Activated naive CD8-positive, alpha-beta T cell (primary cell): ENCODE data around the gene ZNF275.
A peak's percentile ranks its signal among the peaks of the same experiment; 100 is the strongest.

Source experiments
- H3K27ac Mint-ChIP-seq: one replicate; pipeline ENCODE4 v1.8.0; 2021; ENCODE audit warnings: mixed read lengths
- H3K27me3 Mint-ChIP-seq: one replicate; pipeline ENCODE4 v1.8.0; 2021; ENCODE audit warnings: mixed read lengths
- H3K36me3 Mint-ChIP-seq: one replicate; pipeline ENCODE4 v1.8.0; 2021; ENCODE audit warnings: mixed read lengths
- H3K4me1 Mint-ChIP-seq: one replicate; pipeline ENCODE4 v1.8.0; 2021; ENCODE audit warnings: low read depth, mixed read lengths
- H3K4me3 Mint-ChIP-seq: one replicate; pipeline ENCODE4 v1.8.0; 2021; ENCODE audit warnings: mild to moderate bottlenecking, mixed read lengths
- H3K9me3 Mint-ChIP-seq: one replicate; pipeline ENCODE4 v1.8.0; 2021; ENCODE audit warnings: low read depth, mixed read lengths

The ZNF275 gene

GRCh38 chrX:153336988-153337387 lies 3.0 kb downstream of the ZNF275 start:
- Mint-ChIP-seq H3K27ac (peak overlapping the region; percentile 85), H3K27me3 (no peaks in the 10 kb centered on the region), H3K4me1 (peaks cover 66% of the 10 kb centered on the region), H3K4me3 (peak overlapping the region; percentile 10), H3K36me3 (peaks cover 17% of the 10 kb centered on the region), H3K9me3 (peaks cover 10% of the 10 kb centered on the region)

- Mint-ChIP-seq H3K4me3 (peak overlapping the region; percentile 46), H3K4me1 (peaks cover 81% of the 10 kb centered on the region), H3K27ac (peak overlapping the region; percentile 66), H3K9me3 (peaks cover 10% of the 10 kb centered on the region), H3K36me3 (peaks cover 22% of the 10 kb centered on the region), H3K27me3 (no peaks in the 10 kb centered on the region)
These were observed 4.9 kb downstream of the ZNF275 start for GRCh38 chrX:153338836-153339235.

GRCh38 chrX:153339662-153340061 lies 5.7 kb downstream of the ZNF275 start:
- Mint-ChIP-seq H3K27me3 (no peaks in the 10 kb centered on the region), H3K4me1 (peaks cover 86% of the 10 kb centered on the region), H3K36me3 (peaks cover 22% of the 10 kb centered on the region), H3K27ac (no peak overlapping the region), H3K9me3 (peaks cover 10% of the 10 kb centered on the region), H3K4me3 (no peak overlapping the region)

GRCh38 chrX:153340111-153340510 lies 6.2 kb downstream of the ZNF275 start:
- H3K27me3 Mint-ChIP-seq, result no peaks in the 10 kb centered on the region
- peaks cover 88% of the 10 kb centered on the region for H3K4me1 Mint-ChIP-seq
- H3K36me3 Mint-ChIP-seq, result peaks cover 22% of the 10 kb centered on the region
- H3K4me3 Mint-ChIP-seq, result no peak overlapping the region
- peaks cover 10% of the 10 kb centered on the region for H3K9me3 Mint-ChIP-seq
- peak overlapping the region; percentile 28 for H3K27ac Mint-ChIP-seq

- peaks cover 10% of the 10 kb centered on the region for H3K9me3 Mint-ChIP-seq
- peak overlapping the region; percentile 95 for H3K27ac Mint-ChIP-seq
- peaks cover 63% of the 10 kb centered on the region for H3K4me1 Mint-ChIP-seq
- peaks cover 22% of the 10 kb centered on the region for H3K36me3 Mint-ChIP-seq
- H3K4me3 Mint-ChIP-seq, result peak overlapping the region; percentile 70
- H3K27me3 Mint-ChIP-seq, result no peaks in the 10 kb centered on the region
These were observed 9.0 kb downstream of the ZNF275 start for GRCh38 chrX:153342762-153343558.

- H3K4me3 Mint-ChIP-seq, result peak overlapping the region; percentile 70
- H3K9me3 Mint-ChIP-seq, result peaks cover 10% of the 10 kb centered on the region
- no peaks in the 10 kb centered on the region for H3K27me3 Mint-ChIP-seq
- H3K27ac Mint-ChIP-seq, result peak overlapping the region; percentile 95
- H3K4me1 Mint-ChIP-seq, result peaks cover 56% of the 10 kb centered on the region
- H3K36me3 Mint-ChIP-seq, result peaks cover 22% of the 10 kb centered on the region
These were observed 9.7 kb downstream of the ZNF275 start for GRCh38 chrX:153343674-153344073.

GRCh38 chrX:153347530-153347929 lies 13.6 kb downstream of the ZNF275 start:
- H3K9me3 Mint-ChIP-seq, result no peaks in the 10 kb centered on the region
- H3K4me3 Mint-ChIP-seq, result no peak overlapping the region
- H3K27ac Mint-ChIP-seq, result no peak overlapping the region
- H3K27me3 Mint-ChIP-seq, result no peaks in the 10 kb centered on the region
- H3K4me1 Mint-ChIP-seq, result peaks cover 32% of the 10 kb centered on the region
- peaks cover 4% of the 10 kb centered on the region for H3K36me3 Mint-ChIP-seq

- Mint-ChIP-seq H3K36me3 (peaks cover 5% of the 10 kb centered on the region), H3K4me3 (no peak overlapping the region), H3K27ac (no peak overlapping the region), H3K27me3 (no peaks in the 10 kb centered on the region), H3K4me1 (peaks cover 24% of the 10 kb centered on the region), H3K9me3 (no peaks in the 10 kb centered on the region)
These were observed 14.5 kb downstream of the ZNF275 start for GRCh38 chrX:153348421-153348820.

- Mint-ChIP-seq H3K27ac (no peak overlapping the region), H3K27me3 (no peaks in the 10 kb centered on the region), H3K4me3 (no peak overlapping the region), H3K36me3 (peaks cover 3% of the 10 kb centered on the region), H3K9me3 (no peaks in the 10 kb centered on the region), H3K4me1 (peaks cover 12% of the 10 kb centered on the region)
These were observed 16.0 kb downstream of the ZNF275 start for GRCh38 chrX:153349952-153350351.

GRCh38 chrX:153351981-153352380 lies 18.0 kb downstream of the ZNF275 start:
- Mint-ChIP-seq H3K27ac (no peak overlapping the region), H3K4me1 (peaks cover 11% of the 10 kb centered on the region), H3K36me3 (peaks cover 3% of the 10 kb centered on the region), H3K9me3 (no peaks in the 10 kb centered on the region), H3K27me3 (no peaks in the 10 kb centered on the region), H3K4me3 (no peak overlapping the region)

- Mint-ChIP-seq H3K9me3 (no peaks in the 10 kb centered on the region), H3K27me3 (no peaks in the 10 kb centered on the region), H3K4me1 (peaks cover 11% of the 10 kb centered on the region), H3K27ac (no peak overlapping the region), H3K36me3 (peaks cover 3% of the 10 kb centered on the region), H3K4me3 (no peak overlapping the region)
These were observed 18.9 kb downstream of the ZNF275 start for GRCh38 chrX:153352858-153353257.

GRCh38 chrX:153353416-153353815 lies 19.5 kb downstream of the ZNF275 start:
- peaks cover 3% of the 10 kb centered on the region for H3K36me3 Mint-ChIP-seq
- no peak overlapping the region for H3K4me3 Mint-ChIP-seq
- H3K27me3 Mint-ChIP-seq, result no peaks in the 10 kb centered on the region
- no peak overlapping the region for H3K27ac Mint-ChIP-seq
- H3K9me3 Mint-ChIP-seq, result no peaks in the 10 kb centered on the region
- H3K4me1 Mint-ChIP-seq, result peaks cover 11% of the 10 kb centered on the region

- Mint-ChIP-seq H3K27me3 (no peaks in the 10 kb centered on the region), H3K9me3 (no peaks in the 10 kb centered on the region), H3K4me1 (peaks cover 2% of the 10 kb centered on the region), H3K27ac (no peak overlapping the region), H3K4me3 (no peak overlapping the region), H3K36me3 (no peaks in the 10 kb centered on the region)
These were observed 23.9 kb downstream of the ZNF275 start for GRCh38 chrX:153357877-153358276.

GRCh38 chrX:153361781-153362397 lies 27.9 kb downstream of the ZNF275 start:
- Mint-ChIP-seq H3K4me3 (no peak overlapping the region), H3K36me3 (no peaks in the 10 kb centered on the region), H3K27me3 (no peaks in the 10 kb centered on the region), H3K4me1 (no peaks in the 10 kb centered on the region), H3K27ac (no peak overlapping the region), H3K9me3 (no peaks in the 10 kb centered on the region)

- Mint-ChIP-seq H3K9me3 (no peaks in the 10 kb centered on the region), H3K4me1 (no peaks in the 10 kb centered on the region), H3K27me3 (no peaks in the 10 kb centered on the region), H3K36me3 (peaks cover 2% of the 10 kb centered on the region), H3K27ac (no peak overlapping the region), H3K4me3 (no peak overlapping the region)
These were observed 31.7 kb downstream of the ZNF275 start for GRCh38 chrX:153365670-153366069.
